HK-2 (cell line): ENCODE results near the gene MAPK10.
"Not testable (repeated sequence)": the region's sequence is repeated elsewhere in the genome, so short reads cannot be mapped to it uniquely, and the experiment has no call there.

Experiments used
- DNase-seq: peaks from one replicate; pipeline ENCODE4 v3.0.0-alpha.2; 2018; ENCODE audit not compliant: unreplicated experiment

MAPK10 gene

GRCh38 chr4:86036736-86037135 lies 323.1 kb downstream of the MAPK10 start:
- DNase-seq = no peak

GRCh38 chr4:86035688-86036087 lies 324.2 kb downstream of the MAPK10 start:
- no peak for DNase-seq

- DNase-seq = no peak
Measured at GRCh38 chr4:86034616-86035015, 325.2 kb downstream of the MAPK10 start.

- no peak for DNase-seq
Measured at GRCh38 chr4:86033171-86033570, 326.7 kb downstream of the MAPK10 start.

- DNase-seq = no peak
Measured at GRCh38 chr4:86032476-86033022, 327.3 kb downstream of the MAPK10 start.

- DNase-seq = no peak
Measured at GRCh38 chr4:86031927-86032326, 327.9 kb downstream of the MAPK10 start.

- no peak for DNase-seq
Measured at GRCh38 chr4:86026720-86027119, 333.1 kb downstream of the MAPK10 start.

- not testable (repeated sequence) for DNase-seq
Measured at GRCh38 chr4:86021671-86022070, 338.2 kb downstream of the MAPK10 start.

GRCh38 chr4:86019906-86020305 lies 339.9 kb downstream of the MAPK10 start:
- DNase-seq = no peak

- DNase-seq = no peak
Measured at GRCh38 chr4:86019362-86019761, 340.5 kb downstream of the MAPK10 start.

GRCh38 chr4:86015412-86016350 lies 344.2 kb downstream of the MAPK10 start:
- no peak for DNase-seq

GRCh38 chr4:86014599-86014998 lies 345.3 kb downstream of the MAPK10 start:
- DNase-seq = no peak

GRCh38 chr4:86013621-86014020 lies 346.2 kb downstream of the MAPK10 start:
- DNase-seq = no peak

- DNase-seq = no peak
Measured at GRCh38 chr4:86011117-86011516, 348.7 kb downstream of the MAPK10 start.

GRCh38 chr4:86007042-86007441 lies 352.8 kb downstream of the MAPK10 start:
- no peak for DNase-seq

- DNase-seq = no peak
Measured at GRCh38 chr4:86006057-86006456, 353.8 kb downstream of the MAPK10 start.

- no peak for DNase-seq
Measured at GRCh38 chr4:86004030-86004429, 355.8 kb downstream of the MAPK10 start.

- no peak for DNase-seq
Measured at GRCh38 chr4:86001591-86001990, 358.3 kb downstream of the MAPK10 start.

GRCh38 chr4:85995361-85995760 lies 364.5 kb downstream of the MAPK10 start:
- no peak for DNase-seq

- DNase-seq = no peak
Measured at GRCh38 chr4:85994576-85994975, 365.3 kb downstream of the MAPK10 start.

GRCh38 chr4:85993641-85994040 lies 366.2 kb downstream of the MAPK10 start:
- no peak for DNase-seq

- no peak for DNase-seq
Measured at GRCh38 chr4:85986266-85986665, 373.6 kb downstream of the MAPK10 start.

- DNase-seq = no peak
Measured at GRCh38 chr4:85979276-85979675, 380.6 kb downstream of the MAPK10 start.
